ENCODE measurements around the gene MYDGF. TPM values are rescaled to one million over a fixed set of nuclear protein-coding genes. Genes with fewer than 3 reads are reported as not detected.
A peak's percentile ranks its signal among the peaks of the same experiment; 100 is the strongest.
"Not testable (repeated sequence)": the region's sequence is repeated elsewhere in the genome, so short reads cannot be mapped to it uniquely, and the experiment has no call there.

Gene MYDGF
- total RNA-seq, 1 donor from 2014 or later = 148 TPM

GRCh38 chr19:4700693-4700970 is 30.5 kb upstream of the MYDGF start:
- no peak for DNase-seq (ENCODE audit: low read depth in 2 of 2)

DNA sequence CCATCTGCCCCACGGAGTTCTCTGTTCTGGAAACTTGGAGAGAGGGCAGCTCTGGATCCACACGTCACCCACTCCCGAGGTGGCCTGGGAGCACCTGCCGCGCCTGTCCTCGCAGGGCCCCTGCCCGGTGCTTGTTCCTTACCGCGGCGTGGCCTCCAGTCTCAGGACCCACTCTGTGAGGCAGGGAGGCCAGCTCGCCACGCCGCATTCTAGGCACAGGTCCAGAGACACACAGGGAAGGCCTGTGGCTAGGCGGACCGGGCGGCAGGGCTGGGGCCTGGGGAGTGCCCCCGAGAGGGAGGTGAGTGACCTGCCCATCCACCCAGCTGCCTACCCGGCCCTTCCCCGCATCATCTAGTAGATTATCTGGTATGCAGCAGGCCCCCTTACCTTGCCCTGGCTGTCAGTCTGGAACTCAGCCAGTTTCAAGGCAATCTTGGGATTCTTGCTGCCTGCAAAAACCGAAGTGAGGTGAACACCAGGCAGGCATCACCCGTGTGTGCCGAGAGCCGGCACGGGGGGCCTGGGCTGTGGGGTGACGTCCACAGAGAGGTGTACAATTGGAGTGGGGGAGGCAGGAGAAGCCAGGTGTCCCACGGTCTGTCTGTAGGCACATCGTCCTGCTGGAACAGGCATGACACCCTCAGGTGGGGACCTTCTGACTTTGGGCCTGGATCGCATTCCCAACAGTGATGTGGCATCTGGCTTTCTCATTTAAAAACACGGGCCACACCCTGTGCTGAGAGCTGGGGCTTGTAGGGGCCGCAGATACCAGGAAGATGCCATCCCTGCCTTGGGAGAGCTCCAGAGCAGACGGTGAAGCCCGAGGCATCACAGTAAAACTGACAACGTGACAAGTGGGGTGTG is 29.9 kb upstream of the MYDGF start:
- no peak for DNase-seq (ENCODE audit: low read depth in 2 of 2)

GRCh38 chr19:4697304-4697703 is 27.2 kb upstream of the MYDGF start:
- no peak for DNase-seq (ENCODE audit: low read depth in 2 of 2)

GRCh38 chr19:4695224-4695731 is 25.1 kb upstream of the MYDGF start:
- peak; percentile 17 to 42 for DNase-seq (ENCODE audit: low read depth in 2 of 2)

GRCh38 chr19:4694211-4694987 is 24.3 kb upstream of the MYDGF start:
- peak; percentile 96 to 99 for DNase-seq (ENCODE audit: low read depth in 2 of 2)

- DNase-seq (ENCODE audit: low read depth in 2 of 2) = no peak
These were observed 23.5 kb upstream of the MYDGF start for GRCh38 chr19:4693471-4694121.

DNA sequence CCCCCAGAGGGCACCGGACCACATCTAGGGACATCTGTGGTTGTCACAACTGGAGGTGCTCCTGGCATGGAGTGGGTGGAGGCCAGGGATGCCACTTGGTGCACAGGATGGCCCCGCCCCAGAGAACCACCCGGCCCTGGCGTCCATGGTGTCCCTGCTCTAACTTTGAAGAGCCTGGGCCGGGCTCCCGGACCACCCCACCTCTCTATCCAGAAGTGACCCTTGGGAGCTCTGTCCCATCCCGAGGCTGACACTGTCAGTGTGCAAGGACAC is 22.9 kb upstream of the MYDGF start:
- DNase-seq (ENCODE audit: low read depth in 2 of 2) = no peak

- DNase-seq (ENCODE audit: low read depth in 2 of 2) = no peak
These were observed 22.3 kb upstream of the MYDGF start for GRCh38 chr19:4692251-4693077.

DNA sequence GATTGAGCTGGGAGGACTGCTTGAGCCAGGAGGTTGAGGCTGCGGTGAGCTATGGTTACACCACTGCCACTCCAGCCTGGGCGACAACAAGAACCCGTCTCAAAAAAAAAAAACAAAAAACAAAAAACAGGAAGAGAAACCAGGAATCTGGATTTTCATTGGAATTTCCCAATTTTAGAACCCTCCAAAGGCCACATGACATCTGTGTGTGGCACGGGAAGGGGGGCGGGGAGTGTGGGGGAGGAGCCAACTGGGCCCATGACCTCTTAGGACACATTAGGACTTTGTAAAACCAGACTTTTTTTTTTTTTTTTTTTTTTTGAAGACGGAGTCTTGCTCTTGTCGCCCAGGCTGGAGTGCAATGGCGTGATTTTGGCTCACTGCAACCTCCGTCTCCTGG is 21.2 kb upstream of the MYDGF start:
- no peak for DNase-seq (ENCODE audit: low read depth in 2 of 2)

DNA sequence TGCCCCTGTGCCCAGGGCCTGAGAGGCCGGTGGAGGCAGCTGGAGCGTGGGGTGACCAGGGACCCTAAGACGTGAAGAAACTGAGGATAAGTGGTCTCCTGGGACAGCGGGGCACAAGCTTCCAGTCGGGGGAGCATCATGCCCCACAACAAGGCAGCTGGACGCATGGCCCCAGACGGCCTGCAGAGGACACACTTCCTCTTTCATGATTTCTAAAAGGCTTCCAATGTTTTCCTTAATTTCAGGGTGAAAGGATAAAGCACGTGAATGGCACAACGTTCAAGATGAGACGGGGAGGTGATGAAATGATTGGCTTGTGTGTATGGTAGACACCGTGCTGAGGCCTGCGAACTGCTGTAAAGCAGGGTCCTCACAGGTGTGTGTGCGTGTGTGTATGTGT is 20.2 kb upstream of the MYDGF start:
- no peak for DNase-seq (ENCODE audit: low read depth in 2 of 2)

- DNase-seq (ENCODE audit: low read depth in 2 of 2) = no peak
These were observed 19.3 kb upstream of the MYDGF start for GRCh38 chr19:4689403-4689802.

DNA sequence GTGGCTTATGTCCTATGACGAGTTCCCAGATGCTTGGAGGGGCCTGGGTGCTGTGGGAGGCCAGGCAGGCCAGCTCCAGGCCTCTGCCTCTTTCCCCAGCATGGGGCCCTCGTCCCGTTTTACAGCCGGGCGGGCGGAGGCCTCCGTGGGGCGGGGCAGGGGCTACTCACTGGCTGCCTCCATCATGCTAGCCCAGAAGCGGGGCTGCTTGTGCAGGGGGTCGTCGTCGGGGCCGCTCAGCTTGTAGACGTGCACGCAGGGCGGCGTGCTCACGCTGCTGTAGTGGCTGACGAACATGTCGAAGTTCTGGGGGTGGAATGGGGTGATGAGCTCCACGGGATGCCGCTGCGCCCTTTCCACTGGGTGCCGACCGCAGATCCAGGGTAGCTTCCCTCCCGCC is 18.4 kb upstream of the MYDGF start:
- DNase-seq (ENCODE audit: low read depth in 2 of 2) = no peak

DNA sequence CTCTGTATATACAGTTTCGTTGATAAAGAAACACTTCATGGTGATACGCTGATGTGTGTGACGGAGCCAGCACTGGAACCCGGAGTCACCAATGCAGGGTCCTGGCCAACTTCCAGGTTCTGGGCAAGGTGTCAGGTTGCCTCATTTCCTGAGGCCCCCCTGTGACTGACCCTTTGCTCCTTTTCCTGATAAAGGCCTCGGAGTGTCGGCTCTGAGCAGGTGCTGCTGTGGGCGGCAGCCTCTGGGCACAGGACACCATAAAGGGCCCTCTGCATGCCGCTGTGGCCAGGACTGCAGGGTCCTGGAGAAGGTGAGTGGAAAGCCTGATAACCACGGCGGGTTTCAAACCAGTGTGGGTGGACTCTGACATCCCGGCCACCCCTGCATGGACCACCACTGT is 17.3 kb upstream of the MYDGF start:
- peak; percentile 38 to 39 for DNase-seq (ENCODE audit: low read depth in 2 of 2)

GRCh38 chr19:4686700-4687099 is 16.6 kb upstream of the MYDGF start:
- DNase-seq (ENCODE audit: low read depth in 2 of 2) = no peak

- DNase-seq (ENCODE audit: low read depth in 2 of 2) = no peak
These were observed 14.4 kb upstream of the MYDGF start for GRCh38 chr19:4684312-4685095.

- DNase-seq (ENCODE audit: low read depth in 2 of 2) = no peak
These were observed 12.5 kb upstream of the MYDGF start for GRCh38 chr19:4682417-4683200.

DNA sequence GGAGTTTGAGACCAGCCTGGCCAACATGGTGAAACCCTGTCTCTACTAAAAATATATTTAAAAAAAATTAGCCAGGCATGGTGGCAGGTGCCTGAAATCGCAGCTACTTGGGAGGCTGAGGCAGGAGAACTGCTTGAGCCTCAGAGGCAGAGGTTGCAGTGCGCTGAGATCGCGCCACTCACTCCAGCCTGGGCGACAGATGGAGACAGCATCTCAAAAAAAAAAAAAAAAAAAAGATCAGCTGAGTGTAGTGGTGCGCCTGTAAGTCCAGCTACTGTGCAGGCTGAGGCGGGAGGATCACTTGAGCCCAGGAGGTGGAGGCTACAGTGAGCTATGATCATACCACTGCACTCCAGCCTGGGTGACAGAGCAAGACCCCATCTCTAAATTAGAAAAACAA is 9.9 kb upstream of the MYDGF start:
- DNase-seq (ENCODE audit: low read depth in 2 of 2) = not testable (repeated sequence)

DNA sequence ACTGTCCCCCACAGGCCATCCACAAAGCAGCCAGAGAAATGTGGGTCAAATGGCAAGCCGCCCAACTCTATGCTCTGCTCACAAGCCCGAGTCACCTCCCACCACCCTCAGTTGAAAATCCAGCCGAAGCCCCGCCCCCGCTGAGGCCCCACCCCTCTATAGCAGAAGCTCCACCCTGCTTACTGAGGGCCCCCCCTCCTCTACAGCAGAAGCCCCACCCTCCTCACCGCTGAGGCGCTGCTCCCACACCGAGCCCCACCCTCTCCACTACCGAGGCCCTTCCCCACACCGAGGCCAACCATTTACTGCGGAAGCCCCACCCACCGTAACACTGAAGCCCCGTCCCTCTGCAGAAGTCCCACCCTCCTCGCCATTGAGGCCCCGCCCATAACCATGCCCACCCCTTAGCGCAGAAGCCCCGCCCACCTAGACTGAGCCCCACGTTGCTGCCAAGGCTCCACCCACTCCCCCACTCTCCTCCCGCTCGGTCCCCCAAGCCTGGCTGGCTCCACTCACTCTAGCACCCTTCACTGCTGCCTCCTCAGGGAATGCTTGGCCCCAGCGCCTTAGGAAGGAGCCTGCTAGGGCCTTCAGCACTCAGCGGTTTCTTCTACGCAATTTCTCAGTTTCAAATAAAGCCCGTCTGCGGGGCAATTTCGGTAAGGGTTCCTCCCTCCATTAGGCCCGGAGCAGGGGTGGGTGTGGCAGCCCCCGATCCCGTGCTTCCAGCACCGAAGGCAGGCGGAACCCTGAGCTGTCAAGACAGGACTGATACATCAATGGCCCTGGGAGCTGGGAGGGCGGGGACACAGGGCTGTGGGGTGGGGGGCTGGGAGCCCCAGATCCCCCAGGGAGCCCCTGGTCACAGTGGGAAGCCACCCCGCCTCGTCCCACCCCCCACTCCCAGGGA is 9.0 kb upstream of the MYDGF start:
- DNase-seq (ENCODE audit: low read depth in 2 of 2) = peak in 1 of 2 donors; percentile 44
